ENCODE results near the gene RNU6-1.

- TF ChIP-seq POLR2A (IDR thresholded peaks at IDR 0.05) (no peak), CTCF (IDR thresholded peaks at IDR 0.05) (no peak)
Measured at GRCh38 chr15:67807141-67807540, 32.7 kb downstream of the RNU6-1 start.

Data from right lobe of liver (tissue), 4 donors.